ENCODE data around the gene TMEM250. TPM values are rescaled to one million over a fixed set of nuclear protein-coding genes. Genes with fewer than 3 reads are reported as not detected.

The TMEM250 gene
- total and polyA plus RNA-seq, 10 donors, result 10.7 to 31.3 (median 25.8) TPM

- intact Hi-C loops (cut with DNase I; ENCODE audit: low total_unique reads), result no loop called here
- 75 to 84% (median 76%) methylated on average over 27 to 35 of the region's 35 CpGs for WGBS, 5 donors
- Histone ChIP-seq H3K4me1 (peaks cover 6 to 59% (median 40%) of the 10 kb centered on the region in 6 donors), H3K27ac (peak overlapping the region in 4 of 8 donors; percentile 62 to 80 (median 76)), H3K27me3 (replicated peaks in 1 of 7) (no peaks in the 10 kb centered on the region), H3K36me3 (peaks cover 0 to 25% (median 0%) of the 10 kb centered on the region in 6 donors), H3K4me3 (peak overlapping the region in 1 of 8 donors; percentile 26), H3K9me3 (no peaks in the 10 kb centered on the region)
- no peak for DNase-seq
- TF ChIP-seq, protein P1, sequence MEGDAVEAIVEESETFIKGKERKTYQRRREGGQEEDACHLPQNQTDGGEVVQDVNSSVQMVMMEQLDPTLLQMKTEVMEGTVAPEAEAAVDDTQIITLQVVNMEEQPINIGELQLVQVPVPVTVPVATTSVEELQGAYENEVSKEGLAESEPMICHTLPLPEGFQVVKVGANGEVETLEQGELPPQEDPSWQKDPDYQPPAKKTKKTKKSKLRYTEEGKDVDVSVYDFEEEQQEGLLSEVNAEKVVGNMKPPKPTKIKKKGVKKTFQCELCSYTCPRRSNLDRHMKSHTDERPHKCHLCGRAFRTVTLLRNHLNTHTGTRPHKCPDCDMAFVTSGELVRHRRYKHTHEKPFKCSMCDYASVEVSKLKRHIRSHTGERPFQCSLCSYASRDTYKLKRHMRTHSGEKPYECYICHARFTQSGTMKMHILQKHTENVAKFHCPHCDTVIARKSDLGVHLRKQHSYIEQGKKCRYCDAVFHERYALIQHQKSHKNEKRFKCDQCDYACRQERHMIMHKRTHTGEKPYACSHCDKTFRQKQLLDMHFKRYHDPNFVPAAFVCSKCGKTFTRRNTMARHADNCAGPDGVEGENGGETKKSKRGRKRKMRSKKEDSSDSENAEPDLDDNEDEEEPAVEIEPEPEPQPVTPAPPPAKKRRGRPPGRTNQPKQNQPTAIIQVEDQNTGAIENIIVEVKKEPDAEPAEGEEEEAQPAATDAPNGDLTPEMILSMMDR (IDR thresholded peaks at IDR 0.05 in 8 of 11, conservative IDR thresholded peaks at IDR 0.05 in 3 of 11), result no peak
- no peak for TF ChIP-seq POLR2A (IDR thresholded peaks at IDR 0.05)
These were observed 43.4 kb downstream of the TMEM250 start for GRCh38 chr9:136075134-136075841.

- no peak for DNase-seq
- 90 to 92% (median 91%) methylated on average over 16 to 28 of the region's 28 CpGs for WGBS, 5 donors
- H3K4me3 ChIP-seq, result no peak overlapping the region
- no peaks in the 10 kb centered on the region for H3K27me3 ChIP-seq (replicated peaks in 1 of 7)
- peak overlapping the region in 3 of 8 donors; percentile 71 to 80 (median 80) for H3K27ac ChIP-seq
- intact Hi-C loops (cut with DNase I; ENCODE audit: low total_unique reads), result no loop called here
- peaks cover 0 to 25% (median 0%) of the 10 kb centered on the region in 6 donors for H3K36me3 ChIP-seq
- TF ChIP-seq POLR2AphosphoS5 (IDR thresholded peaks at IDR 0.05) (no peak), POLR2A (IDR thresholded peaks at IDR 0.05) (no peak)
- TF ChIP-seq, protein P1 (IDR thresholded peaks at IDR 0.05 in 8 of 11, conservative IDR thresholded peaks at IDR 0.05 in 3 of 11), result no peak
- H3K9me3 ChIP-seq, result no peaks in the 10 kb centered on the region
- H3K4me1 ChIP-seq, result peaks cover under 1 to 53% (median 34%) of the 10 kb centered on the region in 6 donors
These were observed 44.0 kb downstream of the TMEM250 start for GRCh38 chr9:136074706-136075105.

Other genes starting within 250 kb of the TMEM250 start
- gene CAMSAP1, start 211.3 kb downstream of the TMEM250 start, total RNA-seq, result 10 to 100 TPM; 18.6 to 34.3 (median 20.0) TPM
- gene CAMSAP1, start 211.3 kb downstream of the TMEM250 start, polyA plus RNA-seq, result 1 to 10 TPM; 2.4 to 4.1 (median 2.8) TPM
- 10 to 100 TPM; 32.3 to 45.8 (median 34.0) TPM for gene UBAC1, start 157.5 kb downstream of the TMEM250 start, total RNA-seq
- gene UBAC1, start 157.5 kb downstream of the TMEM250 start, polyA plus RNA-seq, result 10 to 100 TPM; 28.0 to 45.3 (median 35.0) TPM
- 10 to 100 TPM; 17.0 to 34.9 (median 26.5) TPM for gene NACC2, start 23.6 kb downstream of the TMEM250 start, total RNA-seq
- gene NACC2, start 23.6 kb downstream of the TMEM250 start, polyA plus RNA-seq, result 1 to 10 TPM; 2.1 to 7.9 (median 2.4) TPM
- gene LHX3, start 86.3 kb upstream of the TMEM250 start, total RNA-seq, result not detected
- not detected for gene LHX3, start 86.3 kb upstream of the TMEM250 start, polyA plus RNA-seq
- 10 to 100 TPM; 13.2 to 20.3 (median 19.2) TPM for gene QSOX2, start 126.9 kb upstream of the TMEM250 start, total RNA-seq
- 10 to 100 TPM; 12.3 to 15.3 (median 14.2) TPM for gene QSOX2, start 126.9 kb upstream of the TMEM250 start, polyA plus RNA-seq
- gene CCDC187, start 185.2 kb upstream of the TMEM250 start, total RNA-seq, result under 1 TPM in 5 of 7 donors, not detected in 2; 0.03 to 0.15 (median 0.10) TPM
- under 1 TPM; 0.10 to 0.20 (median 0.13) TPM for gene CCDC187, start 185.2 kb upstream of the TMEM250 start, polyA plus RNA-seq
- gene GPSM1, start 208.7 kb upstream of the TMEM250 start, total RNA-seq, result 10 to 100 TPM in 5 of 7 donors, 1 to 10 TPM in 2; 9.5 to 27.9 (median 14.3) TPM
- gene GPSM1, start 208.7 kb upstream of the TMEM250 start, polyA plus RNA-seq, result 10 to 100 TPM in 1 of 3 donors, 1 to 10 TPM in 2; 4.5 to 20.5 (median 9.3) TPM
- 10 to 100 TPM; 15.8 to 29.8 (median 22.7) TPM for gene DNLZ, start 244.9 kb upstream of the TMEM250 start, total RNA-seq
- gene DNLZ, start 244.9 kb upstream of the TMEM250 start, polyA plus RNA-seq, result 10 to 100 TPM; 20.5 to 24.0 (median 22.0) TPM